ENCODE data around the gene SNORC.

DNA sequence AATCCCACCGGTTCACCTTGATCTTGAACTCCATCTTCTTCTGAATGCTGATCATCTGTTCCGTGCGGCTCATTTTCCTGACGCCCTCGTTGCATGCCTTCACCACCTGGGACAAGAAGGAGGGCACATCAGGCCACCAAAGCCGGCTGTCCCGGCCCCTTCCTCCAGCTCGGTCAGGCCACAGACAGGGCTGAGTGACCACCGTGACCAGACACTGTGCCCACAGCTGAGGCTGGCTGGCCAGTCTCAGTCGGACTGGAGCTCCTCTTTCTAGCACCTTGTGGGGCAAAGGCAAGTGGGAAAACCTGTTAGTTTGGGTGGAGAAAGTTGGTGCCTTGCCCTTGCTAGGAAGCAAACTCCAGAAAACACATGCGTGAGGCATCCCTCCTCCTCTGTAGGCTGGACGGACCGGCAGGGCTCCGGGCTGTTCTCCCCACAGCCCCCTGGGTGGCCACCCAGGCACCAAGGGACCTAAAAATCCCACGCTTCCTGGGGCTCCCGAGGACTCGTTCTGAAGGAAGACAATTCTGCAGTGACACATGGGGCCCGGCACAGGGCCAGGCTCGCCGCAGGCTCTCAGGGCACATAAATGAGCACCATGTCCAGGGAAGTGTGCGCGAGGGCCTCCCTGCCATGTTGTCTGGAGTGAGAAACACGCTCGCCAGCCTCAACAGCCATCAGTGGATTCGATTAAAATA, 15.3 kb downstream of the SNORC start:
- no peak for TF ChIP-seq TOX (CRISPR knock-in tag; IDR thresholded peaks at IDR 0.05; ENCODE audit: borderline replicate concordance)
- no peak for TF ChIP-seq ZC3H10 (CRISPR knock-in tag; IDR thresholded peaks at IDR 0.05)
- TF ChIP-seq CREB5 (CRISPR knock-in tag; IDR thresholded peaks at IDR 0.05; ENCODE audit: low read depth) = no peak
- TF ChIP-seq, protein P1, sequence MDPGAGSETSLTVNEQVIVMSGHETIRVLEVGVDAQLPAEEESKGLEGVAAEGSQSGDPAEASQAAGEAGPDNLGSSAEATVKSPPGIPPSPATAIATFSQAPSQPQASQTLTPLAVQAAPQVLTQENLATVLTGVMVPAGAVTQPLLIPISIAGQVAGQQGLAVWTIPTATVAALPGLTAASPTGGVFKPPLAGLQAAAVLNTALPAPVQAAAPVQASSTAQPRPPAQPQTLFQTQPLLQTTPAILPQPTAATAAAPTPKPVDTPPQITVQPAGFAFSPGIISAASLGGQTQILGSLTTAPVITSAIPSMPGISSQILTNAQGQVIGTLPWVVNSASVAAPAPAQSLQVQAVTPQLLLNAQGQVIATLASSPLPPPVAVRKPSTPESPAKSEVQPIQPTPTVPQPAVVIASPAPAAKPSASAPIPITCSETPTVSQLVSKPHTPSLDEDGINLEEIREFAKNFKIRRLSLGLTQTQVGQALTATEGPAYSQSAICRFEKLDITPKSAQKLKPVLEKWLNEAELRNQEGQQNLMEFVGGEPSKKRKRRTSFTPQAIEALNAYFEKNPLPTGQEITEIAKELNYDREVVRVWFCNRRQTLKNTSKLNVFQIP (CRISPR knock-in tag; IDR thresholded peaks at IDR 0.05; ENCODE audit: borderline replicate concordance, low read depth) = no peak
- no peak for TF ChIP-seq PPARA (CRISPR knock-in tag; IDR thresholded peaks at IDR 0.05; ENCODE audit: borderline replicate concordance)
- TF ChIP-seq ZFP30 (CRISPR knock-in tag; IDR thresholded peaks at IDR 0.05) = no peak
- no peak for TF ChIP-seq TSHZ2 (CRISPR knock-in tag; IDR thresholded peaks at IDR 0.05)
- no peak for TF ChIP-seq OSR1 (CRISPR knock-in tag; IDR thresholded peaks at IDR 0.05)
